GM21786 (cell line): ENCODE results near the gene CCDC141.

Experiments
- ATAC-seq: cut with Tn5 transposase; IDR thresholded peaks from one replicate; pipeline ENCODE4 v1.9.1; 2021; ENCODE audit not compliant: unreplicated experiment

CCDC141 gene

GRCh38 chr2:178874529-178875240 lies 175.3 kb downstream of the CCDC141 start:
- no peak for ATAC-seq

DNA sequence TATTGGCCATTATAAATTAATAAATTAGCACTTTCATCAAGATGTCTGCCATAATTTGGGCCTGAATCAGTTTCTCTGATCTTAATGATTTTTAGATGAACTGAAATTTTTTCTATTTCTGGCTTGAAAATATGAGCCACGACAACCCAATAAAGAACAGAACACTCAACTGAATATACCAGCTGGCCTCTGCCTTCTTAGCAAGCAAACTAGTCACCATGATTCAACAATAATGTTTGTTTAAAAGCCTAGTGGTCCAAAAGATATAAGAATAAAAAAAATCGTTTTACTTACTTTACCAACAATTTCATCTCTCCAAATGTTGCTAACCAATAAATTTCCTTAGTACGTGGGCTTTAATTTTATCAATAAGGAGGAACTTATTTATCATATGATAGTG lies 176.0 kb downstream of the CCDC141 start:
- ATAC-seq = no peak

- no peak for ATAC-seq
These were observed 178.4 kb downstream of the CCDC141 start for GRCh38 chr2:178871536-178871935.

DNA sequence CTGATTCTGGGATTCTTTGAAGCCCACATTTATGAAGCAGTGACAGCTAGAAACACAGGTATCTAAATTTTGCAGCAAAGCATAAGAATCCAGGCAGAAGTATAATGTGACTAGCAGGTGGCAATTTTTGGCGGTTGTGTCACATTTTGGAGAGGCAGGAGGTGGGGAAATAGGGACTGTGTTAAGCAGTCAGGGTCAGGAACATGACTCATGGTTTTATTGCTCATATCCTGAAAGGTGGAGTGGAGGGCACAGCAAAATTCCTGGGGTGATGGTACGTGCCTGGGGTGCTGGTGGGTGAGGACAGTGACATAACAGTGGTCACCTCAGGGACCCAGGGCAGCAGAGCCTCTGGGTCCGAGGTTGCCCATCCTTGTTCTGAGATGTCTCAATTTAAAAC lies 179.2 kb downstream of the CCDC141 start:
- no peak for ATAC-seq

DNA sequence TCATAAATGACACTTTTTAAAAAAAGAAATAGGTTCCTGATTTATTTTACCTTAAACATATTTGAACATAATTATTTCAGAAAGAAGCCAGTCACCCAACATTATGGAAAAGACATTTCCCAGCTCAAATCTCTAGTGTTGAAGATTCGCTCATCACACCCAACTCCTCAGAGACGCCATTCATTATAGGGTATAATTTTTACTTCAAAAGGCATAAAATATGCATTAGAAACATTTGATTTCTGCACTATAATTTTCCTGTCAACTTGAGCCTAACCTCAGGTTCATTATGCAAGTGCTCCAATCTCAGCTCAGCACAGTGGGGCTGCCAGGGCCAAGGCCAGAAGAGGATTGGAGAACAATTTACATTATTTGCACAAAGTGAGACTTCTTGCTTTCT lies 183.9 kb downstream of the CCDC141 start:
- no peak for ATAC-seq

DNA sequence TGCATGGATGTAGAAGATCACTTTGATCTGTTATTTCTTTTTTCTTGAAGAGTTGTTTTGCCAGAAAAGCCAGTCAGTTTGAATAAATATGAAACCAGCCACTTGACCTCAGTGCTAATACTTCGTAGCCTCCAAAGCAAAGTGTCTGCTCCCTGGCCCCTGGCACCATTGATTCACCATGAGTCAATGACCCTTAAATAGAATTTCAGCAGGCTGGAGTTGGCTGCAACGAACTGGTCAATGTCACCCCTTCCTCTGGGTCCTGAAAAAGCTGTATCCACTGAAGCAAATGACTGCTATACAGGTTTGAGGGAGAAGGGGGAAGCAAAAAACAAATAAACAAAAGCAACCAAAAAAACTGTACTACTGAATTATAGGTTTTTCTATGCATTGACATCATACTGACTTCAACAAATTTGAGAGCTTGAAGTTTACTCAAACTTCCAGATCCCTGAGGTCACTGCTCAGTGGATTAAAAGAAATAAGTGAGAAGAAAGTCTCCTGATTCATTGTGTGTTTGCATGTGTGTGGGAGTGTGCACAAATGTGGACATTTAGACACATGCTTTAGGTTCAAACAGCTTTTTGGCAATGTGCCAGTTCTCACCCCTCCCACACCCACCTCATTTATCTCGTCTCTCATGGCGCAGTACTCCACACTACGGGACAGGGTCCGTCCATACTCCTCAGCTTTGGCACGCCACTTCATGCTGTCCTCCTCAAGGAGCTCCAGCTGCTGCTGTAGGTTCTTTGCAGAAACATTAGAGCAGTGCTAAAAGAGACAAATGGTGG lies 184.6 kb downstream of the CCDC141 start:
- no peak for ATAC-seq

DNA sequence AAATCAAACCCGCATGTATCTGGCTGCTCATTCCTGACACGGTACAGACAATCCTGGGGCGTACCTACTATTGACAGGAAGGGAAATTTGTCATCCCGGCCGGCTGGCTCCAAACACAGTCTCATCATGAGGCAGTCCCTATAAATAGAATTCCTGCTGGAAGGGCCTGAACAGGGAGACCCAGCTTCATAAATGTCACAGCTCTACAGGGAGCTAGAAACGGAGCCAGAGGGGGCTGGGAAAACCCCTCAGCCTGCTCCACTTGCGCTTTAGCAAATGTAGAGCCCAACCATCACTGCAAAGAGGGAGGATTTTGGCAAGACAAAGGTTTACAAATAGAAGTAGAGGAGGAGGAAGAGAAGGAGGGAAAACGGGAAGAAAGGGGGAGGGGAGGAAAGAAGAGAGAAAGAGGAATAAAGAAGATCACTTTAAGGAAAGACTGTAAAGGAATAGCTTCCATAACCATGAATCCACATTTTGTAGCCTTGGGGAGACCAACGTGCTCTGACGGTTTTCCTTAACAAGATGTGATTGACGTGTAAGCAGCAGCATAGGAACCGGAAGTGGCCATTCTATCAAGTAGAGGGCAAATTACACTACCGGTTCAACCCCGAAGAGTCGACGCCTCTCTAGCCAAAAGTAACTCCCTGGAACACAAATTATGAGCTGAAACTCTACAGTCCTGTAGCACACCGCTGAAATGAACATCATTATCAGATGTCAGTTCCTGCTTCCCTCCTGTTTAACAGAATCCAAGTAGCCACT lies 185.9 kb downstream of the CCDC141 start:
- no peak for ATAC-seq

DNA sequence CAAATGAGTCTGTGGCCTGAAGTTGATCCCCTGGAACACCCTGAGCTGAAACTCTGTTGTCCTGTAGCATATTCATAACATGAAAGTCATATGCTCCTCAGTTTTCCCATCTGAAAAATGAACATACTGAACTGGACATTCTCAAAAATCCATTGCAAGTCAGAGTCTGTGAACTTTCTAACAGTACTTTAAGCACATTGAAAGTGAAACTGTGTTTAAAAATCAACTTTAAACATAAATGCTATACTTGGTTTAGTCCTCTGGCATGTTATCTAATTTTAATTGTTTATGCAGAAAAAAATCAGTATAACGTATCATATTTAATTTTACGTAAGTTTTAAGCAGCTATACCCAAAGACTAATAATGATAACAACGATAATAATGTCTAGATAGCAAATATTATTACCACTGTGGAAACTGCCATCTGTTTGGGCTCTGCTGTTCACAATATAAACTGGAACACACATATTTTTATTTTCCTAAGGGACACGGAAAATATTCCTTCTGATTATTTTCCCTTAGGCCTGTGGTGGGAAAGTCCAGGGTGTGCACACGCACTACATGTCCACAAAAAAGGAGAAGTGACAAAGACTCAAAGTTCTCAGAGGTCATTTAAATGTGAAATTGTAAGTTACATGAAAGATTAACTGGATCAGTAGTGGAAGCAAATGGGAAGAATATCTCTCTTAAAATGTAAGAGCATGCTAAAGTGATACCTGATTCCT lies 186.6 kb downstream of the CCDC141 start:
- ATAC-seq = no peak

DNA sequence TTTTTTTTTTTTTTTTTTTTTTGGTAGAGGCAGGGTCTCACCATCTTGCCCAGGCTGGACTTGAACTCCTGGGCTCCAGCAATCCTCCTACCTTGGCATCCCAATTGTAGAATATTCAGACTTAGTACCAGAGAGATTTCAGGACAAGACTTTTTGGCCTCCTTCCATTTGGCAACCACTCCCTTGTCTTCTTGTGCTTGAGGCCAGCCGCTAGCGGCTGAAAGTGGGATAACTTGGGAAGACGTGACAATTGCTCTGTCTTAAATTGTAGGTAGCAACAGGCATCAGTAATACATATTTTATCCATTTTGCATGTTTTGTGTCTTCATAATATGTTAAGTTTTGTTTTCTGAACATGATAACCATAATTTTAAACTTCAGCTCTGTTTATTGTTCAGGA lies 189.4 kb downstream of the CCDC141 start:
- no peak for ATAC-seq

DNA sequence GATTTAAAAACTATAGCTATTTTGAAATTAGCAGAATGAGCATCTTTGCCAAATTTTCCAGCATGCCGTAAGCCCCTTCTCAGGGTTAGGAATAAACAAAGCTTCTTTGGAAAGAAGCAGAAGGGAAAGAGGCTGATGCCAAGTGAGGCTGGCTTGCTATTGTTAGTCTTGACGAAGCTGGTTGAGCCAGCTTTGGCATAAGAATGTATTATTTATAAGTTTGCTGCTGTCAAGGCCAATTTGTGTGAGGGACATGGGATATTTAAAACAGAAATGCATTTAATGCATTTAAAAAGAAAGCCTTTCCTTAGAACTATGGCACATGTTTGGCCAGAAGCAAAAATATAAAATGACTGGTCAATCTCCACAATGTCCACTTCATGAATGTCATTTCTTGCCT lies 190.2 kb downstream of the CCDC141 start:
- no peak for ATAC-seq

DNA sequence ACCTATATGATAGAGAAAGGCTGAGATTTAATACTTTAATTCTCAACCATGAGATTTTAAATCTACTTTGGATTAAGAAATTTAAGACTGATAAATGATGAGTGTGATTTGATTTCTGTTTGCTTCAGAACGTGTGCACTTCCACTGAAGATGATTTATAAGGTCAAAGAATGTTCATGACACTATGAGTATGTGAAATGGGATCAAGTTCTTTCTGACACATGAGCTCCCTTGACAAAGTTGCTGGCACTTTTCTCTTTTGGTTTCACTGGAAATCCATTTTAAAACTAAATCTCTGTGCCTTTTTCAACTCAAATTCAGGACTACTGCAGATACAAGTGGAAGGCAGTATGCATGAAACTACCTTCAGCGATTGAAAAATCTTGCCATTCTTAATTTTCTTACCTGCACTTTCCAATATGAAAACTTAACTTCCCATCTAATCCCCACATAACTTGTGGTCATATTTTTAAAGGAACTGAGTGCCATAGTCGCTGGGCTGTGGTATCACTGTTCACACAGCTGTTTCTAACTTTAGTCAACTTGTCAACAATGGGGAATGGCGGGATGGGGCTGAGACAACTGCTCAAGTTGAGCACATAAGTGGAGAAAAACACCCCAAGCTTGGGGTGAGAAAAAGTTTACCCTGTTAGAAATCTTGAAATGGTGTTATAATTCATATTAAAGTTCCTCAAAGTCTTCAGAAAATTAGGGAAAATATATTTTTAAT lies 190.9 kb downstream of the CCDC141 start:
- ATAC-seq = no peak

GRCh38 chr2:178855151-178855550 lies 194.8 kb downstream of the CCDC141 start:
- no peak for ATAC-seq

GRCh38 chr2:178848335-178848734 lies 201.6 kb downstream of the CCDC141 start:
- no peak for ATAC-seq

- no peak for ATAC-seq
These were observed 203.5 kb downstream of the CCDC141 start for GRCh38 chr2:178846458-178846802.

DNA sequence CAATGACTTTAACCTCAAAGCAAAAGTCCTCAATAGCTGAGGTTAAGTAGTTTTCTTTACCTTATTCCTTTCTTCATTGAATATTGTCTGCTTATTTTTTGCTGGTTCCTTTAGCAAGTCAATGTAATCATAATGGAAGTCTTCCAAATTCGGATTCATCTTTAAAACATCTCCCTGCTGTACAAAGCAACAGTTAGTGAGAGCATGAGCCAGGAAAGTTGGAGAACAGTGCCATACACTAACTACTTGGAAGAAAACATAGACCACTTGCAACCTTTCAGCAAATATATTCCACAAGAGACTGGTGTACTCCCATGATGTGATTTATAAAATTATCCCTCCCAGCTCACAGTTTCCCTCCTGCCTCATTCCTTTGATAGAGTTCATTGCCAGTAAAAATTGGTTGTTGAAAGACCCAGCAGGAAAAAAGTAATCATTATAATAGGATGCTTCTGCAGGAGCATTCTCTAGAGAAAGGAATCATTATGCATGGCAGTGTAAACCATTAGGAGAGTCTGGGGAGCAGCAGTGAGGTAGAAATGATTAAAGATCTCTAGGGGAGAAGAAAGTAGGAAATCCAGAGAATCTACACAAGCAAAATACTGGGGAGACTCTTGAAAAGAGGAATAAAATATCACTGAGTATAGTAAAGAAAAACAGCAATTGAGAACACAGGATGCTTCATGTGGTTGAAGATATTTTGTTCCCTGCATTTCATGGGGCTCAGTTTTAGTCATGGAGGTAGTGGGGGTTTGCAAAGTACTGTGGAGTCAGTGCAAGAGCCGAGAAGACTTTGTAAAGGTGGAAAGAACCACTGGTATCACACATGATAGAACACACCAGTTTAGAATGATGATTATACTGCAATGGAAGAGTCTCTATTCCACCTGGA lies 204.1 kb downstream of the CCDC141 start:
- no peak for ATAC-seq

DNA sequence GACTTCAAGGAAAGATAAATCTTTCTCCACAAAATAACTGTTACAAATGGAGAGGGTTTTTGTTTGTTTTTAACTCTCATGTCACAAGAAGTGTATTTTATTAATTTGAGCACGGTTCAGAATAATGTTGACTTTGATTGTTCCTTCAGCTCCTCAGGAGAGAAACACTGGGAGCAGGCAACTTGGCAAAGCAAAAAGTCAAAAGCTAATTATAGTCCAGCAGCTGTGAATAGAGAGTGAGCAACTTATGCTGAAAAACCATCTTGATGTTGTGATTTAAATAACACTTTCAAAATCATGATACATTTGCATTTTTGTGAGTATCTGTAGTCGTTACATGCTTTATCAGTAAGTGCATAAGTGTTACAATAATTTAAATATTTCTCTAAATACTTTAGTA lies 205.2 kb downstream of the CCDC141 start:
- no peak for ATAC-seq

DNA sequence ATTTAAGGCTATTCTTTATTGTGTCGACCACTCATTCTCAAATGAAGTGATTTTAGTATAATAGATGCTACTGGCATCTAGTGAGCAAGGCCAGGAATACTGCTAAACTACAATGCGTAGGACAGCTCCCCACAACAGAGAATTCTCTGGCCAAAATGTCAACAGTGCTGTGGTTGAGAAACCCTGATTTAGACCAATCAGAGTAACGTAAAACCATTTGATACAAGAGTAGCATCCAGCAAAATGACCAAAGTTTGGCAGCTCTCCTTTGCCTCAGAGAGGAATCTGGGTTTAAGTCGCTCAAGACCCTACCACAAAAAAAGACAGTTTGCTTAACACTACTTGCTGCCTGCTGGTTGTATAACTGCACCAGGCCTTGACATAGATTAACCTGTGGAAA lies 205.7 kb downstream of the CCDC141 start:
- no peak for ATAC-seq

GRCh38 chr2:178843697-178844096 lies 206.2 kb downstream of the CCDC141 start:
- ATAC-seq = no peak

GRCh38 chr2:178836807-178837206 lies 213.1 kb downstream of the CCDC141 start:
- no peak for ATAC-seq

DNA sequence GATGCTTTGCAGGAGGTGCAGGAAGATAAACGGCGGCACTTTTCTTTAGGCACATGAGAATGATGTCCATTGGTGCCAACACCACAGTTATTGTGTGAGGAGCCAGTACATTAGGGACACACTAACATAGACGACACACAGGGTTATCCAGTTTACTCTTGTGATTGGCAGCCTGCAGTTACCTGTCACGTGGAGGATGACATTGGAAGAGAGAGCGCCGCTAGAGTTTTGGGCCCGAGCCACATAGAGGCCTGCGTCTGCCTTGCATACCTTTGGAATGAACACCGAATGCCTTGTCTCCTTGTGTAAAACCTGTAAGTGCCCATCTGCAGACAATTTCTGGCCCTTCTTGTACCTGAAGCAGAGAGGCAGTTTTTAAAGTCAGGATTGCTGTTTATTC lies 215.9 kb downstream of the CCDC141 start:
- no peak for ATAC-seq
